Colon (tissue), 2 donors: ENCODE data around the gene CEP295NL.

Experiments used
- FAIRE-seq: peaks from 2 replicates; lab custom pipeline; 2012; peaks lifted over from hg19 to GRCh38; lab: Jason Lieb, UNC
- donor health status: control.
- donor health status: control.

The CEP295NL gene

DNA sequence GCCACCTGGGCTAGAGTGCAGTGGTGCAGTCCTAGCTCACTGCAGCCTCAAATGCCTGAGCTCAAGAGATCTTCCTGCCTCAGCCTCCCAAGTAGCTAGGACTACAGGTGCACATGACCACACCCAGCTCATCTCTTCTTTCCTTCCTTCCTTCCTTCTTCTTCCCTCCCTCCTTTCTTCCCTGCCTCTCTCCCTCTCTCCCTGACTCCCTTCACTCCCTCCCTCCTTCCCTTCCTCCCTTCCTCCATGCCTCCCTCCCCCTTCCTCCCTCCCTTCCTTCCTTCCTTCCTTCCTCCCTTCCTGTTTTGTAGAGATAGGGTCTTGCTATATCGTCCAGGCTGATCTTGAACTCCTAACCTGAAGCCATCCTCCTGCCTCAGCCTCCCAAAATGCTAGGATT lies 38.9 kb downstream of the CEP295NL start:
- FAIRE-seq, result no peak

DNA sequence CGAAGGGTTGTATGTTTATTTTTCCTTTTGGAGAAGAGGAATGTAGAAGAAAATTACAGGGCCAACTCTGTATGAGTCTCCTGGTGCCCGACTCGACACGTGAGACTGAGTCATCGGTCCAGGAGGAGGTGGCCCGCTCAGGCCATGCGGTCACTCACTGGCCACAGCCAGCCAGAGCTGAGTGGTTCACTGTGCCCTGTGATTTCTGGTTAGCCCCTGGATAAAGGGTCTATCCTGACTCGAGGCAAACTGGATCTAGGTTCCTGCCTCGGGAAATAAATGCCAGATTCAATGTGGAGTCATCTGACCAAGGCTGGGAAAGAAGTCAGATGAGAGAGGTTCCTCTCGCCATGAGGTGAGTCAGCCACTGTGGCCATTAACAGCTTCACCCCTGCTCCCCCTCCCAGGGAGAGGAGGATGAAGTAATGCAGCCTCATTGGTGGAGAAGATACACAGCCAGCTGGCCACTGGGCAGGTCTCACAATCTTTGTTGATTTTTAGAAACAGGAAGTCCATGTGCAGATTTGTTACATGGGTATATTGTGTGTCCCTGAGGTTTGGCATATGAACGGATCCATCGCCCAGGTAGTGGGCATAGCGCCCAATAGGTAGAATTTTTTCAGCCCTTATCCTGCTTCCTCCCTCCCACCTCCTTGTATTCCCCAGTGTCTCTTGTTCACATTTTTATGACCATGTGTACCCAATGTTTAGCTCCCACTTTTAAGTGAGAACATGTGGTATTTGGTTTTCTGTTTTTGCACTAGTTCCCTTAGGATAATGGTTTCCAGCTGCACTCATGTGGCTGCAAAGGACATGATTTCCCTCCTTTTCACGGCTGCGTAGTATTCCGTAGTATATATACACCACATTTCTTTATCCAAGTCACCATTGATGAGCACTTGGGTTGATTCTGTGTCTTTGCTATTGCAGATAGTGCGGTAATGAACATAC lies 40.7 kb downstream of the CEP295NL start:
- FAIRE-seq, result no peak

- FAIRE-seq, result no peak
These were observed 41.8 kb downstream of the CEP295NL start for GRCh38 chr17:78861229-78861628.

DNA sequence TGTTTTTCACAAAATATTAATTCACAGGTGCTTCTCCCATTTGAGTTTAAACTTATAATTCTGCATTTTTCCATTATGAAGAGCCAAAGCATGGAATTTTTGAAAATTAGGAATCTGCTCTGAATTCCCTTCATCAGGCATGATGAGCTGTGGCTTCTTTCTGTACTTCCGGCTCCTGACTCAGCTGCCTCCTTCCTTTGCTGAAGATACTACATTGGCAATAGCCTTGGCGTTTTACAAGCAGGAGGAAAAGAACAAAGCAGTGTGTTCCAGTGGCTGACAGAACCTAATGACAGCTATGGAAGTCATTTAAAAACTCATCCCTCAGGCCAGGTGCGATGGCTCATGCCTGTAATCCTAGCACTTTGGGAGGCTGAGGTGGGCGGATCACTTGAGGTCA lies 44.0 kb downstream of the CEP295NL start:
- FAIRE-seq, result no peak

DNA sequence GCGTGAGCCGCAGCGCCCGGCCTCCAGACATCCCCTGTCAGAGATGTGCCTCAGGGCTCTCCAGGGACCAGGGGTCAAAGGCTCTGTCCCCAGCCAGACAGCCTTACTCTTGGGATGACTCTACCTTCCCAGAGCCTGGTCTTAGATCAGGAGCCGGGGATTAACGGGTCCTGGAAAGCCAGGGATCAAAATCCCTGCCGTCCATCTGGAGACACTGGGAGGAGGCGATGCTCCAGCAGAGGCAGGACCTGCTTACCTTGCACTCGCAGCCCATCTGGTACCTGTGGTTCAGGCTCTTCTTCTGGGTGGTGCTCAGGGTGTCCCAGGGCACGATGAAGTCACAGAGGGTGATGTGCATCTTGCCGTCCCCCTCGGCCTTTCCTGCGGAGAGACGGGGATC lies 45.7 kb downstream of the CEP295NL start:
- FAIRE-seq, result no peak

DNA sequence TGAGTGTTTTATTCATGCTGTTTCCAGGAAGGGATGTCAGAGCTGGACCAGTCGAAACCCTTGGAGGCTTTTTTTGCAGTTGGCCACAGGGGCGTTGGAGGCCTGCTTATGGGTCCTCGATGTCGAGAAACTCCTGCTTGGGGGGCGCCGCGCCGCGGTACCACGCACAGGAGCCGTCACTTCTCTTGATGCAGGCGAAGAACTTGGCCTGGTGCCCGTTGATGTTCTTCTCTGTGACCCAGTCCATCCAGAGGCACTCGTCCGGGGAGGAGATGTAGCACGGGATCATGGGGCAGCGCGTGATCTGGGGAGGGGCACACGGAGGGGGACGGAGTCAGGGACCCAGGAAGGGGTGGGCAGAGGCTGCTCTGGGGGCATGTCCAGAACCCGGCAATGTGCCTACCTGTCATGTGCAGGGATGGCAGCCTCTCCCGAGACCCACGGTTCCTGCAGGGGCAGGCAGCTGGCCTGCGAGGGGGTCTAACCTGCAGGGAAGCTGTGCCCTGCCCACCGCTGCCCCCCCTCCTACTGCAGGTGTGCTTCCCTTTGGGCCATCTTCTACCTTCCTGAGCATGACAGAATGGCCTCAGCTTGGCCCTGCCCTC lies 47.3 kb downstream of the CEP295NL start:
- no peak for FAIRE-seq

DNA sequence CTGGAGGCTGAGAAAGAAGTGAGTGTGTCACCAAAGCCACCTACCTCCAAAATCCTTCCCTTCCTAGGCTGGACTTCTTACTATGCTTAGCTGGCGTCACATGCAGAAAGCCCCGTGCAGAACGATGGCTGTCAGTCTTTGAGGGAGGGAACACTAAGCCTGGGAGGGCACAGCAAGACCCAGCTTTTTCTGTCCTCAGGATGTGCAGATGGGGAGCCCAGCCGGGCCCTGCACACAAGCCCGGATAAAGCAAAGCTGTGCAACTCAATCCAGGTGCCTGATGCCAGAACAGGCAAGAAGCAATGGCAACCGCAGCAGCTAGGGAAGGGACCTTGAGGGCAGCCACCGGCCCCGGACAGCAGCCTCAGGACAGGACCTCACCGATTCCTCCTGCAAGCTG lies 48.5 kb downstream of the CEP295NL start:
- FAIRE-seq, result no peak

- no peak for FAIRE-seq
These were observed 49.0 kb downstream of the CEP295NL start for GRCh38 chr17:78853926-78854394.

GRCh38 chr17:78852709-78853121 lies 50.3 kb downstream of the CEP295NL start:
- no peak for FAIRE-seq

- FAIRE-seq, result no peak
These were observed 54.0 kb downstream of the CEP295NL start for GRCh38 chr17:78849026-78849425.

GRCh38 chr17:78847052-78847451 lies 55.9 kb downstream of the CEP295NL start:
- FAIRE-seq, result peak; percentile 49

- FAIRE-seq, result no peak
These were observed 58.5 kb downstream of the CEP295NL start for GRCh38 chr17:78844301-78845005.

- FAIRE-seq, result no peak
These were observed 60.0 kb downstream of the CEP295NL start for GRCh38 chr17:78842881-78843565.

- no peak for FAIRE-seq
These were observed 62.0 kb downstream of the CEP295NL start, which contains the start of gene USP36 for GRCh38 chr17:78840780-78841611. USP36 (minus strand) TSS chr17:78840814; CDS start chr17:78836363, 4,451 bp downstream.
